ENCODE results near the gene PEAK1.

PEAK1 gene

GRCh38 chr15:77057072-77057471 is 362.8 kb downstream of the PEAK1 start:
- Histone ChIP-seq H3K9ac (ENCODE audit: low read depth, low read length) (no peak overlapping the region), H3K9me3 (ENCODE audit: control insufficient read depth, insufficient read depth, low read length) (no peaks in the 10 kb centered on the region), H3K4me1 (ENCODE audit: insufficient read depth, low read length) (peaks cover 26% of the 10 kb centered on the region), H3K36me3 (ENCODE audit: insufficient read depth, low read length) (peaks cover 3% of the 10 kb centered on the region; the same call in 1 of the 2 replicates)

- no peak overlapping the region for H3K9ac ChIP-seq (ENCODE audit: low read depth, low read length)
- peaks cover 14% of the 10 kb centered on the region for H3K4me1 ChIP-seq (ENCODE audit: insufficient read depth, low read length)
- no peaks in the 10 kb centered on the region for H3K9me3 ChIP-seq (ENCODE audit: control insufficient read depth, insufficient read depth, low read length)
- H3K36me3 ChIP-seq (ENCODE audit: insufficient read depth, low read length): peaks cover 6% of the 10 kb centered on the region; the same call in 1 of the 2 replicates
Observed at GRCh38 chr15:77053709-77054108, 366.2 kb downstream of the PEAK1 start.

GRCh38 chr15:77052556-77052955 is 367.3 kb downstream of the PEAK1 start:
- H3K4me1 ChIP-seq (ENCODE audit: insufficient read depth, low read length): peaks cover 14% of the 10 kb centered on the region
- peaks cover 6% of the 10 kb centered on the region; the same call in 1 of the 2 replicates for H3K36me3 ChIP-seq (ENCODE audit: insufficient read depth, low read length)

More at GRCh38 chr15:77052556-77052955, 367.3 kb downstream of the PEAK1 start:
- Histone ChIP-seq H3K9me3 (ENCODE audit: control insufficient read depth, insufficient read depth, low read length) (no peaks in the 10 kb centered on the region), H3K9ac (ENCODE audit: low read depth, low read length) (no peak overlapping the region)

All from ES-I3 (cell line).